NCI-H2171 treated with DMSO at 0.1 percent for 48 hours (cell line): ENCODE data around the gene NUTM2B.
"Not testable (repeated sequence)": the region's sequence is repeated elsewhere in the genome, so short reads cannot be mapped to it uniquely, and the experiment has no call there.

Source experiments
- DNase-seq: peaks from one replicate; lab custom pipeline; 2025; lab: John Stamatoyannopoulos, UW

NUTM2B gene

DNA sequence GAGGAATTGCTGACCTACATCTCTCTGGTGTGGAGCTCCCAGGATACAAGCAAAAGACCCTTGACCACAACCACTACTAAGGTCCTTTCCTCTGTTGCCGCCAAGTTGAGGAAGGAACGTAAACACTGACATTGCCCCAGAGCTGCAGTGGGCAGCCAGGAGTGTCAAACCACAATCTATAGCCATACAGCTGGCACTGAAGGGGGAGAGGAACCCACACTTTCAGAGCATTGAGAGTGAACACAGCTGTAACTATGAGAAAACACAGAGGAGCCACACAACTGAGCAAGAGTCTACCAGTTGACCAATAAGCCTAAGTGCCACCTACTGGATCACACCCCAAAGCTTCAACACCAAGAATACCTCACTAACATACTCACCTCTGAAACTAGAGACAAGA, 45.5 kb downstream of the NUTM2B start:
- not testable (repeated sequence) for DNase-seq

DNA sequence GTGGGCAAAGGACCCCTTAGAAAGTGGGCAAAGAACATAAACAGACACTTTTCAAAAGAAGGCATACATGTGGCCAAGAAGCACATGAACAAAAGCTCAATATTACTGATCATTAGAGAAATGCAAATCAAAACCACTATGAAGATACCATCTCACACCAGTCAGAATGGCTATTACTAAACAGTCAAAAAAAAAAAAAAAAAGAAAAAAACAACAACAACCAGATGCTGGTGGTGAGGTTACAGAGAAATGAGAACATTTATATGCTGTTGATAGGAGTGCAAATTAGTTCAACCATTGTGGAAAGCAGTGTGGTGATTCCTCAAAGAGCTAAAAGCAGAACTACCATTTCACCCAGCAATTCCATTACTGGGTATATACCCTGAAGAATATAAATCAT, 50.6 kb downstream of the NUTM2B start:
- not testable (repeated sequence) for DNase-seq

DNA sequence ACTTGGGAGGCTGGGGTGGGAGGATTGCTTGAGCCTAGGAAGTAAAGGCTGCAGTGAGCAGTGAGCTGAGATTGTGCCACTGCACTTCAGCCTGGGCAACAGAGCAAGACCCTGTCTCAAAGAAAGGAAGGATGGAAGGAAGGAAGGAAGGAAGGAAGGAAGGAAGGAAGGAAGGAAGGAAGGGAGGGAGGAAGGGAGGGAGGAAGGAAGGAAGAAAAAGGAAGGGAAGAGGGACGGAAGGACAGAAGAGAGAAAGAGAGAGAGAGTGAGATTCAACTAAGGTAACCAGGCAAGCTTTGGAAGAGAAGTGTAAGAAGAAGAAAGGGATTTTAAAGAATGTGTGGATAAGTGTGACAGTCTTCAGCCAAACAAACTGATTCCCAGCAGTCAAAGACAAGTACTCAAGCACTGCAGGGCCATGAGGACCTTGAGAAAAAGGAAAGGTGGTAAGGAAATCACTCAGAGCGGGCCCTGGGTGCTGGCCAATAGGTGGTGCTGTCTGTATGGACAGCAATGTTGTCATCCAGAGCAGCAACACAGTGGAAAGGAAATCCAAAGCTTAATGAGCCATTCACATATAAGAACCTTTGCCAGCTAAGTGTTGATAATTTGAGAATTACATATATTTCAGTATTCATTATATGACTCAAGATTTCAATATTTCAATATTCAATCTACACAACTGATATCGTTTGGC, 55.4 kb downstream of the NUTM2B start:
- DNase-seq = not testable (repeated sequence)
